Stimulated activated CD4-positive, alpha-beta T cell treated with anti-CD3 and anti-CD28 coated beads, Interleukin-2, amount 100 ng/mL, for 48 hours (primary cell): ENCODE data around the gene WDR55.
"Not testable (repeated sequence)": the region's sequence is repeated elsewhere in the genome, so short reads cannot be mapped to it uniquely, and the experiment has no call there.

Experiments used
- DNase-seq, 2 donors: peaks; one replicate each; pipeline ENCODE4 v3.0.0-alpha.2; 2020

Gene WDR55

GRCh38 chr5:140713562-140714094 lies 48.9 kb downstream of the WDR55 start:
- no peak for DNase-seq

DNA sequence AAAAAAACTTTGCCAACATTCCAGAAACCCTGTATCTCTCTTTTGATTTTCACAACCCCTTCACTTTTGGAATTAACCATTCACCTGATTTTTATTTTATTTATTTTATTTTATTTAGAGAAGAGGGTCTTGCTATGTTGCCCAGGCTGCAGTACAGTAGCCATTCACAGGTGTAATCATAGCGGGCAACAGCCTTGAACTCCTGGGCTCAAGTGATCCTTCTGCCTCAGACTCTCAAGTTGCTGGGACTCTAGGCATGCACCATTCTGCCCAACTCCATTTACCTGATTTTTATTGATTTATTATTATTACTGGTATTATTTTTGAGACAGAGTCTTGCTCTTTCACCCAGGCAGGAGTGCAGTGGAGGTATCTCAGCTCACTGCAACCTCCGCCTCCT lies 51.5 kb downstream of the WDR55 start:
- not testable (repeated sequence) for DNase-seq

GRCh38 chr5:140718266-140718592 lies 53.5 kb downstream of the WDR55 start:
- no peak for DNase-seq

DNA sequence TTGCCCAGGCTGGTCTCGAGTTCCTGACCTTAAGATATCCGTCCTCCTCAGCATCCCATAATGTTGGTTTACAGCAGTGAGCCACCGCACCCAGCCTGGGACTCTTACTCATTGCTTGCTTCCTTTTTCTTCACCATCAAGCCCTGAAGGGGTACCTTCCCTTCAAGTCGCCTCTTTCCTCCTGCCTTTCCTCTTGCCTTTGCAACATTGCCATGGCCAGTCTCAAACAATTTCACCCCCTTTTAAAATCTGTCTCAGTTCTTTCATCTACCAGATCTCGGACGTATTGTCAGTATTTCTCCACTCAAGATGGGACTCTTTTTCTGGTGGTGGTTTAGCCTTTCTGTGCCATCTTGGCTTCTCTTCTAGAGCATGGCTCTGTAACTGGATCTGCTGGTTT lies 56.0 kb downstream of the WDR55 start:
- not testable (repeated sequence) for DNase-seq

DNA sequence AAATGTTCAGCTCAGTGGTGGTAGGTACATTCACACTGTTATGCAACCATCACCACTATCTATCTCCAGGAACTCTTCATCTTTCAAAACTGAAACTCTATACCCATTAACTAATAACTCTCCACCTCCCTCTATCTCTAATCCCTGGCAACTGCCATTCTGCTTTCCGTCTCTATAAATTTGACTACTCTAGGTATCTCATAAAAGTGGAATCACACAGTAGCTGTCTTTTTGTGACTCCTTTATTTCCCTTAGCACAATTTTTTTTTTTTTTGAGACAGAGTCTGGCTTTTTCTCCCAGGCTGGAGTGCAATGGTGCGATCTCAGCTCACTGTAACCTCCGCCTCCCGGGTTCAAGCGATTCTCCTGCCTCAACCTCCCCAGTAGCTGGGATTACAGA lies 56.7 kb downstream of the WDR55 start:
- not testable (repeated sequence) for DNase-seq
